Neural progenitor cell (in vitro differentiated cells): Measurements from ENCODE around the gene HDAC4. TPM values are rescaled to one million over a fixed set of nuclear protein-coding genes. Genes with fewer than 3 reads are reported as not detected.

Experiments
- DNase-seq: peaks from one replicate; pipeline ENCODE4 v3.0.0-alpha.2; 2016; ENCODE audit warnings: low spot score
- H2AFZ ChIP-seq: fragments of 200-600 bp; sonication (generic); replicated peaks from 2 replicates; pipeline ENCODE4 v1.6.1; 2016; ENCODE audit warnings: antibody characterized with exemption
- H3F3A ChIP-seq: fragments of 200-600 bp; sonication (generic); 2 replicates; pipeline ENCODE4 v1.6.1; 2016; ENCODE audit warnings: antibody characterized with exemption, low read depth
- H3K27ac ChIP-seq: fragments of 200-600 bp; sonication (generic); 2 replicates; pipeline ENCODE4 v1.5.1; 2016; ENCODE audit warnings: mild to moderate bottlenecking
- H3K27me3 ChIP-seq: fragments of 200-600 bp; sonication (generic); 2 replicates; pipeline ENCODE4 v1.6.1; 2016; ENCODE audit warnings: mild to moderate bottlenecking, moderate library complexity
- H3K36me3 ChIP-seq: fragments of 200-600 bp; sonication (generic); 2 replicates; pipeline ENCODE4 v1.5.1; 2016
- H3K4me1 ChIP-seq: fragments of 200-600 bp; sonication (generic); 2 replicates; pipeline ENCODE4 v1.6.1; 2016; ENCODE audit warnings: mixed run types
- H3K4me2 ChIP-seq: fragments of 200-600 bp; sonication (generic); 2 replicates; pipeline ENCODE4 v1.6.1; 2016
- H3K4me3 ChIP-seq: fragments of 200-600 bp; sonication (generic); 2 replicates; pipeline ENCODE4 v1.5.1; 2016
- H3K79me2 ChIP-seq: fragments of 200-600 bp; sonication (generic); 2 replicates; pipeline ENCODE4 v1.6.1; 2016; ENCODE audit warnings: low read depth
- H3K9ac ChIP-seq: fragments of 200-600 bp; sonication (generic); 2 replicates; pipeline ENCODE4 v1.6.1; 2016
- H3K9me3 ChIP-seq: fragments of 200-600 bp; sonication (generic); 2 replicates; pipeline ENCODE4 v1.5.1; 2016; ENCODE audit warnings: low read depth
- H4K20me1 ChIP-seq: fragments of 200-600 bp; sonication (generic); 2 replicates; pipeline ENCODE4 v1.6.1; 2016; ENCODE audit warnings: low read depth
- H3K27ac Mint-ChIP-seq: 3 replicates; pipeline ENCODE4 v1.8.0; 2021; ENCODE audit warnings: mixed read lengths
- H3K27me3 Mint-ChIP-seq: 2 replicates; pipeline ENCODE4 v1.8.0; 2022; ENCODE audit warnings: low read depth, mild to moderate bottlenecking, inconsistent platforms, moderate library complexity, mixed read lengths; ENCODE audit not compliant: insufficient read depth
- H3K36me3 Mint-ChIP-seq: 3 replicates; pipeline ENCODE4 v1.8.0; 2021; ENCODE audit warnings: mixed read lengths
- H3K4me1 Mint-ChIP-seq: 3 replicates; pipeline ENCODE4 v1.8.0; 2021; ENCODE audit warnings: mixed read lengths
- H3K4me3 Mint-ChIP-seq: 3 replicates; pipeline ENCODE4 v1.8.0; 2021; ENCODE audit warnings: mild to moderate bottlenecking, moderate library complexity, mixed read lengths
- H3K9me3 Mint-ChIP-seq: 3 replicates; pipeline ENCODE4 v1.8.0; 2020; ENCODE audit warnings: mixed read lengths
- CTCF ChIP-seq: fragments of 200-600 bp; sonication (generic); IDR thresholded peaks from 2 replicates; pipeline ENCODE4 v1.5.1; 2017; ENCODE audit warnings: antibody characterized with exemption, mild to moderate bottlenecking
- EZH2 ChIP-seq: fragments of 200-600 bp; sonication (generic); IDR thresholded peaks from 2 replicates; pipeline ENCODE4 v1.6.1; 2017; ENCODE audit warnings: antibody characterized with exemption, mild to moderate bottlenecking, moderate library complexity
- EZH2phosphoT487 ChIP-seq: fragments of 200-600 bp; sonication (generic); IDR thresholded peaks from 2 replicates; pipeline ENCODE4 v1.6.1; 2017; ENCODE audit warnings: antibody characterized with exemption
- total RNA-seq: library from RNA; depleted of rRNA; stranded (reverse); fragments of >200 nt; gene quantifications from 2 replicates; pipeline ENCODE4 v1.2.3, GENCODE V29; 2015; ENCODE audit warnings: low replicate concordance

Gene HDAC4
- total RNA-seq, 1 donor from 2014 or later = 36.0 TPM

GRCh38 chr2:239255218-239255617, 145.6 kb downstream of the HDAC4 start:
- Mint-ChIP-seq H3K4me1 (peaks cover 17% of the 10 kb centered on the region), H3K27me3 (no peaks in the 10 kb centered on the region), H3K27ac (no peak overlapping the region), H3K4me3 (no peak overlapping the region), H3K36me3 (peaks cover 21% of the 10 kb centered on the region), H3K9me3 (peaks cover 23% of the 10 kb centered on the region)
- Histone ChIP-seq H3K9ac (no peak overlapping the region), H4K20me1 (peaks cover 34% of the 10 kb centered on the region), H3K27me3 (no peaks in the 10 kb centered on the region), H3F3A (no peaks in the 10 kb centered on the region), H2AFZ (no peak overlapping the region), H3K27ac (no peak overlapping the region), H3K79me2 (peaks cover 95% of the 10 kb centered on the region), H3K4me1 (peaks cover 18% of the 10 kb centered on the region), H3K9me3 (peaks cover 10% of the 10 kb centered on the region), H3K4me2 (no peak overlapping the region), H3K36me3 (no peaks in the 10 kb centered on the region), H3K4me3 (no peak overlapping the region)
- TF ChIP-seq EZH2 (no peak), CTCF (no peak), EZH2phosphoT487 (no peak)
- no peak for DNase-seq

GRCh38 chr2:239253701-239254436, 147.0 kb downstream of the HDAC4 start:
- Histone ChIP-seq H3K27ac (no peak overlapping the region), H2AFZ (no peak overlapping the region), H3K4me2 (no peak overlapping the region), H3K4me1 (peaks cover 18% of the 10 kb centered on the region), H3F3A (no peaks in the 10 kb centered on the region), H3K36me3 (no peaks in the 10 kb centered on the region), H4K20me1 (peaks cover 40% of the 10 kb centered on the region), H3K4me3 (no peak overlapping the region), H3K9me3 (peaks cover 10% of the 10 kb centered on the region), H3K27me3 (no peaks in the 10 kb centered on the region), H3K79me2 (peaks cover 86% of the 10 kb centered on the region), H3K9ac (no peak overlapping the region)
- peaks cover 23% of the 10 kb centered on the region for H3K9me3 Mint-ChIP-seq
- H3K4me1 Mint-ChIP-seq = peaks cover 28% of the 10 kb centered on the region
- no peak overlapping the region for H3K4me3 Mint-ChIP-seq
- no peak overlapping the region for H3K27ac Mint-ChIP-seq
- no peaks in the 10 kb centered on the region for H3K27me3 Mint-ChIP-seq
- peaks cover 17% of the 10 kb centered on the region for H3K36me3 Mint-ChIP-seq
- no peak for DNase-seq
- TF ChIP-seq EZH2phosphoT487 (no peak), CTCF (no peak), EZH2 (no peak)

- H3K4me2 ChIP-seq = no peak overlapping the region
These were observed 147.6 kb downstream of the HDAC4 start for GRCh38 chr2:239253264-239253663.

More at GRCh38 chr2:239253264-239253663, 147.6 kb downstream of the HDAC4 start:
- TF ChIP-seq EZH2phosphoT487 (no peak), EZH2 (no peak), CTCF (no peak)
- Histone ChIP-seq H4K20me1 (peaks cover 46% of the 10 kb centered on the region), H3K79me2 (peaks cover 85% of the 10 kb centered on the region), H2AFZ (no peak overlapping the region), H3K4me1 (peaks cover 18% of the 10 kb centered on the region), H3K36me3 (no peaks in the 10 kb centered on the region), H3K9ac (no peak overlapping the region), H3K9me3 (peaks cover 10% of the 10 kb centered on the region), H3F3A (no peaks in the 10 kb centered on the region), H3K27ac (no peak overlapping the region), H3K27me3 (no peaks in the 10 kb centered on the region), H3K4me3 (no peak overlapping the region)
- no peak overlapping the region for H3K4me3 Mint-ChIP-seq
- H3K36me3 Mint-ChIP-seq = peaks cover 11% of the 10 kb centered on the region
- H3K27ac Mint-ChIP-seq = no peak overlapping the region
- peaks cover 18% of the 10 kb centered on the region for H3K9me3 Mint-ChIP-seq
- peaks cover 32% of the 10 kb centered on the region for H3K4me1 Mint-ChIP-seq
- no peak for DNase-seq
- H3K27me3 Mint-ChIP-seq = no peaks in the 10 kb centered on the region
